NB4 (cell line): Measurements from ENCODE around the gene MBD3L2B.

ENCODE experiments used
- DNase-seq: peaks from one replicate; pipeline ENCODE4 v3.0.0; 2010; ENCODE audit warnings: low read depth
- H3K4me3 ChIP-seq: one replicate; pipeline ENCODE4 v1.5.1; 2011; ENCODE audit warnings: mild to moderate bottlenecking, low read depth, low read length, moderate library complexity
- MYC ChIP-seq: IDR thresholded peaks from 2 replicates; pipeline ENCODE4 v1.6.1; 2011; ENCODE audit warnings: low read depth, low read length
- POLR2A ChIP-seq: IDR thresholded peaks from 2 replicates; pipeline ENCODE4 v1.6.1; 2011; ENCODE audit warnings: mild to moderate bottlenecking; ENCODE audit not compliant: insufficient read length; ENCODE audit errors: extremely low read depth
- TF ChIP-seq, protein P1 (sequence below): IDR thresholded peaks from one replicate; pipeline ENCODE4 v1.5.1; 2012; ENCODE audit warnings: low read depth, low read length
- TF ChIP-seq, protein P2 (sequence below): IDR thresholded peaks from 2 replicates; pipeline ENCODE4 v1.6.1; 2011; ENCODE audit warnings: low read depth, low read length

Gene MBD3L2B

DNA sequence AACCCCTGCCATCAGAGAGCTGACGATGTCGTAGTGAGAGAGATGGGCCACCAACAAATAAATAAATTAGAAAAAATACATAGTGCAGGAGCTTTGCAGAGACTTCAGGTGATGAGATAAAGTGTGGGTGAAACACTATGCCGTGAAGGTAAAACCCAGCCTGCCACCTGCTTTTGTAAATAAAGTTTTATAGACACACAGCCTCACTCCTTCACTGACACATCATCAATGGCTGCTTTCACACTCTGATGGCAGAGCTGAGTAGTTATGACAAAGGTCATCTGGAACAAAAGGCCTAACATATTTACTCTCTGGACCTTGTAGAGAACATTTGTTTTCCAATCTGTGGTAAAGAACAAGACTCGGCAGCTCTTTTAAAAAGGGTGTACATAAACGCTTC lies 45.0 kb downstream of the MBD3L2B start:
- DNase-seq: no peak
- no peak overlapping the region for H3K4me3 ChIP-seq
- TF ChIP-seq, protein P1, sequence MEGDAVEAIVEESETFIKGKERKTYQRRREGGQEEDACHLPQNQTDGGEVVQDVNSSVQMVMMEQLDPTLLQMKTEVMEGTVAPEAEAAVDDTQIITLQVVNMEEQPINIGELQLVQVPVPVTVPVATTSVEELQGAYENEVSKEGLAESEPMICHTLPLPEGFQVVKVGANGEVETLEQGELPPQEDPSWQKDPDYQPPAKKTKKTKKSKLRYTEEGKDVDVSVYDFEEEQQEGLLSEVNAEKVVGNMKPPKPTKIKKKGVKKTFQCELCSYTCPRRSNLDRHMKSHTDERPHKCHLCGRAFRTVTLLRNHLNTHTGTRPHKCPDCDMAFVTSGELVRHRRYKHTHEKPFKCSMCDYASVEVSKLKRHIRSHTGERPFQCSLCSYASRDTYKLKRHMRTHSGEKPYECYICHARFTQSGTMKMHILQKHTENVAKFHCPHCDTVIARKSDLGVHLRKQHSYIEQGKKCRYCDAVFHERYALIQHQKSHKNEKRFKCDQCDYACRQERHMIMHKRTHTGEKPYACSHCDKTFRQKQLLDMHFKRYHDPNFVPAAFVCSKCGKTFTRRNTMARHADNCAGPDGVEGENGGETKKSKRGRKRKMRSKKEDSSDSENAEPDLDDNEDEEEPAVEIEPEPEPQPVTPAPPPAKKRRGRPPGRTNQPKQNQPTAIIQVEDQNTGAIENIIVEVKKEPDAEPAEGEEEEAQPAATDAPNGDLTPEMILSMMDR: no peak
- TF ChIP-seq, protein P2, sequence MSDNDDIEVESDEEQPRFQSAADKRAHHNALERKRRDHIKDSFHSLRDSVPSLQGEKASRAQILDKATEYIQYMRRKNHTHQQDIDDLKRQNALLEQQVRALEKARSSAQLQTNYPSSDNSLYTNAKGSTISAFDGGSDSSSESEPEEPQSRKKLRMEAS: no peak
- TF ChIP-seq POLR2A (no peak), MYC (no peak)

DNA sequence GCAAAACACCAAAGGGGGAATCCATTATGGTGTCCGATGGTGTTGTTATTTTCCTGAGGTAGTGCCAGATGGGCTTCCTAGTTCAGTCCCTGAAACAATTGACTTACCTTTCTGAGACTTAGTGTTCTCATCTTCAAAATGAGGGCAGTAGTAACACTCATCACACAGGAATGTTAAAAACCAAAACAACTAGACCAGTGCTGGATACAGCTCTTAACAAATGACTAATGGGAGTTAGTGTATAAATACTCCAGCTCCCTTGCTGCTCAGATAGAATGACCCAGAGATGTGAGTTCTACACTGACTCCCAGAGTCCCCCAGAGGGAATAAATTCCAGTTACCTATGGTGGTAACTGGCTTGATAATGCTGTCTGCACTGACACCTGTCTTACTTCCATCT lies 49.9 kb downstream of the MBD3L2B start:
- H3K4me3 ChIP-seq: no peak overlapping the region
- DNase-seq: no peak
- TF ChIP-seq, protein P1: no peak

DNA sequence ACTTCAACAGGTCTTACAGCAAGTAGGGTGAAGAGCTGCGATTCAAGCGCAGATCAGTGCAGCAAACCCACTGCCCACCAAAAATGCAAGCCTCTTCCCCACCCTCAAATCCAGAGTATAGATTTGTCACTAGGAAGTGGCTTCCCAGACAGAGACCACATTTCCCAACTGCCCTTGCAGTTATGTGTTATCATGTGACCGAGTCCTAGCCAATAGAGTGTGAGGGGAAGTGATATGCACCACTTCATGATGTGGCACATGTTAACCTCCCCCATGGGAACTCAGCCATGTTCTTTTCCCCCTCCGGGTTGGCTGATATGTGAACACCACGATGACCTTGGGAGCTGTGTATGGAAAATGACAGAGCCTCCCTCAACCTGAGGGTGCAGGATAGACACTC lies 50.8 kb downstream of the MBD3L2B start:
- H3K4me3 ChIP-seq: no peak overlapping the region
- TF ChIP-seq, protein P2: peak; percentile 97
- no peak for TF ChIP-seq POLR2A
- TF ChIP-seq MYC: peak; percentile 83
- peak; percentile 90 for DNase-seq

DNA sequence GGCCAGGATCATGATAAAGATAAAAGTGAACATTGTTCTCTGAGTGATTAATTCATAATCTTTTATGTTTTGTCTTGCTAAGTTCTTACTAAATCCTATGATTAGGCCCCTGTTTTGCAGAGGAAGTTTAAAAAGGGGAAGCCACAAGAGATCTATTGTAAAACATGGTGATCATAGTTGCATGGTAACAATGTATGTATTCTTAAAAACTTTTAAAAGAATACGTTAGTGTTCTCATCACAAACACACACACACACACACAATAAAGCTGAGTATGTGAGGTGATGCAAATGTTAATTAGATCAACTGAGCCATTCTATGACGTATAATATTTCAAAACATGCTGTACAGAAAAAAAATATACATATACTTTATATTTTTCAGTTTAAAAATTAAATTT lies 51.2 kb downstream of the MBD3L2B start:
- TF ChIP-seq, protein P2: no peak
- TF ChIP-seq MYC (no peak), POLR2A (no peak)
- TF ChIP-seq, protein P1: no peak
- H3K4me3 ChIP-seq: no peak overlapping the region
- DNase-seq: peak; percentile 51

DNA sequence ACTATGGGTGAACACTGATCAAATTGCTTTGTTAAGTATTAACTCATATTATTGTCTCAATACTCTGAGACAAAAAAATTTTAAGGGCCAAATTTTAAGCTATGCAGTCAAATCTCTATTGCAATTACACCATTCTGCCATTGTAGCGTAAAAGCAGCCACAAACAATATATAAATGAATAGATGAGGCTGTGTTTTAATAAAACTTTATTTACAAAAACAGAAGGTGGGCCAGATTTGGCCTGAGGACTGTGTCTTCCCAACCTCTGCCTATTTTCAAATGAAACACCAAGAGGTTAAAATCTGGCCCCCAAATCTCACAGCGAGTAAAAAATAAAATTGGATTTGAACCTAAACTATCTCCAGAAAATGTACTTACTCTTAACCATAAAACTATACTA lies 51.7 kb downstream of the MBD3L2B start:
- DNase-seq: no peak
- no peak for TF ChIP-seq MYC
- TF ChIP-seq, protein P2: no peak
- TF ChIP-seq, protein P1: no peak
- no peak overlapping the region for H3K4me3 ChIP-seq
